ENCODE results near the gene TNFAIP3.
"Not testable (repeated sequence)": the region's sequence is repeated elsewhere in the genome, so short reads cannot be mapped to it uniquely, and the experiment has no call there.

TNFAIP3 gene

DNA sequence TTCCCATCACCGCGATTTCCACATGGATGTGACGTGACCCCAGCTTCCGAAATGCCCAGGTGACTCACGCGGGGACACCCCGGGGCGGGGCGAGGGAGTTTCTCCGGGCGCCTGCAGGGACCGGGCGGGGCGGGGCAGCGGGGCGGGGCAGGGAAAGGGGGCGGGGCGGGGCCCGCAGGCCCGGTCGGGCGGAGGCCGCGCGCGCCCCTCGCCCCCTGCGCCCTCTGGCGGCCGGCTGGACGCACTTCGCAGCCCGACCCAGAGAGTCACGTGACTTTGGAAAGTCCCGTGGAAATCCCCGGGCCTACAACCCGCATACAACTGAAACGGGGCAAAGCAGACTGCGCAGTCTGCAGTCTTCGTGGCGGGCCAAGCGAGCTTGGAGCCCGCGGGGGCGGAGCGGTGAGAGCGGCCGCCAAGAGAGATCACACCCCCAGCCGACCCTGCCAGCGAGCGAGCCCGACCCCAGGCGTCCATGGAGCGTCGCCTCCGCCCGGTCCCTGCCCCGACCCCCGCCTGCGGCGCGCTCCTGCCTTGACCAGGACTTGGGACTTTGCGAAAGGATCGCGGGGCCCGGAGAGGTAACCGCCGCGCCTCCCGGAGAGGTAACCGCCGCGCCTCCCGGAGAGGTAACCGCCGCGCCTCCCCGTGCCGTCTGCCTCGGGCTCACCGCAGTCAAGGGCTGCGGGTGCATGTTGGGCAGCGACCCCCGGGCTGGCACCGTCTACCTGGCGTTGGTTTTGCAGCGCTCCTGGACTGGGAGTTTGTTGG is at the start of gene TNFAIP3:
TNFAIP3 (plus strand) TSS at position 346 of the 771 bp plus-strand sequence. CDS start 3,969 bp downstream, outside the sequence.
- peak; percentile 87 to 94 (median 90) for DNase-seq

DNA sequence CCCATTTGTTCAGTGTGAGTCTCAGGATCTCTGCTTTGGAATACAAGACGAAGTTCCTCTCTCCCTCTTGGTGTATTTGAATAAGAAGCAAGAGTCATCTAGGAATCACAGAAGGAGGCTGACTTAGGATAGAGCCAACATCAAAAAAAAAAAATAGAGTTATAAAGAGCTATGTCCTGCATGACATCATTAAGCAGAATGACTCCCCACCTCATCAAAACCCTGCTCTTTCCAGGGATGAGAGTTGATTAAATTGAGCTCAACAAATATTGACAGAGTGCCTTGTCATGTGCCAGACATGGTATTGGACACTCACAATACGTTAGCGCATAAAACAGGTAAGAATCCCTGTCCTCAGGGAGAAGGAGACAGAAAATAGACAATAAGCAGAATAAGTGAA is 48.6 kb upstream of the TNFAIP3 start:
- DNase-seq = no peak

DNA sequence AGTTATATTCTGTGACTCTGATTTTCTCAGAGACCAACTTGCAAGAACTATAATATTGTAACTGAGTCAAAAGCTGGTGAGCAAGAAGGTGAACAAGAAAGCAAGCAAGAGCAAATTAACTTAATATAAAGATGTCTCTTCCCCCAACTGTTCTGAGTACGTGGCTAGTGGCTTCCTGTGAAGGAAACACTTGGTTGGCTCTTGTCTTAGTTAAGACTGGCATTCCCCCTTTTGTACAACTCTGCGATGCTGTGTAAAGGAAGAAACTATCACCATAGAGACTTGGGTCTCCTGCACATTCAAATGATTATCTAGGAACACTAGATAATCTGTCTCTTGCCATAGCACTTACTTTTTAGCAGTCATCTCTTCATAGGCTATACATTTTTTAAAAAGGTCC is 47.3 kb upstream of the TNFAIP3 start:
- no peak for DNase-seq

DNA sequence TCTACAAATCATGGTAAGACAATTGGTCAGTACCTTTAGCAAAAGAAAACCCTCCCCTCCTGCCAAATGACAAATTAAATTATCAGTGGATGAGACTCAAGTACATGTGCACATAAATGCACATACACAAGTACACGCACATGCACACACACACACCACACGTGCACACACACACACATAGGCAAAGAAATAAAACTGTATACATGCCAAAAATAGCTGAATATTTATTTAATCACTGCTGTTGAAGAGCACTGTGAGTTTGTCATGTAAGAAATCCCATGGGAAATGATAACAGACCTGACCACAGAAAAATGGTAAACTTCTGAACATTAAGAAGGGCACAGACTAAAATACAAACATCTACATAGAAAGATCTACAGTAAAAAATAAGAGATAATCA is 46.6 kb upstream of the TNFAIP3 start:
- DNase-seq = no peak

DNA sequence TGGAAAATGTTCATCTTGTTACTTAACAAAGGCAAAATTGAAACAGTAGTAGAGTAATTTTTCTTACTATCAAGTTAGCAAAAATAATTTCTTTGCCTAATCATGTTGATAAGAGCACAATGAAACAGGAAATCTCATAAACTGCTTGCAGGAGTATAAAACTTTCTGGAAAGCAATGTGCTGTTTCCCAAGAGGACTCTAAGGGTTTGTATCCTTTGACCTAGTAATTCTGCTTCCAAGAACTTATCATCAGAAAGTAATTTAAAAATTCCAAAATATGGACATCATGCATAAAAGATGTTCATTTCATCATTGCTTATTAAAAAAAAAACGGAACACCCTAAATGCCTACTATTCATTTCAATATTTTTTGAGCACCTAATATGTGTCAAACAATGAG is 46.1 kb upstream of the TNFAIP3 start:
- no peak for DNase-seq

DNA sequence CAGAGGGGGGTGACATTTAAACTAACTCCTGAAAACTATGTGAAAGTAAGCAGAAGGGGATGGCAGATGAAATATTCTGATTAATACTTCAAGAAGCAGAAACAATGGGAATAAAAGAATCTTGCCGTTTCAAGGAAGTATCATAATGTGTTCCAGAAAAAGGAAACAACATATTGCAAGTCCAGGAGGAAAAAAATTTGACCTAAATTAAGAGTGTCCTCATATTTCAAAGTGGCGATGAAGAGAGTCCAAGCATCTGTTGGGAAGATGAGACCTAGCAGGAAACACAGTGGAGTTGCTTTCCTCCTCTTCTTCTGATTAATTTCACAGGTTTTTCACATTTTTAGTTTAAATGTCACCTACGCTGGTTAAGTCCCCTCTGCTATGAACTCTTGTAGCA is 45.6 kb upstream of the TNFAIP3 start:
- no peak for DNase-seq

DNA sequence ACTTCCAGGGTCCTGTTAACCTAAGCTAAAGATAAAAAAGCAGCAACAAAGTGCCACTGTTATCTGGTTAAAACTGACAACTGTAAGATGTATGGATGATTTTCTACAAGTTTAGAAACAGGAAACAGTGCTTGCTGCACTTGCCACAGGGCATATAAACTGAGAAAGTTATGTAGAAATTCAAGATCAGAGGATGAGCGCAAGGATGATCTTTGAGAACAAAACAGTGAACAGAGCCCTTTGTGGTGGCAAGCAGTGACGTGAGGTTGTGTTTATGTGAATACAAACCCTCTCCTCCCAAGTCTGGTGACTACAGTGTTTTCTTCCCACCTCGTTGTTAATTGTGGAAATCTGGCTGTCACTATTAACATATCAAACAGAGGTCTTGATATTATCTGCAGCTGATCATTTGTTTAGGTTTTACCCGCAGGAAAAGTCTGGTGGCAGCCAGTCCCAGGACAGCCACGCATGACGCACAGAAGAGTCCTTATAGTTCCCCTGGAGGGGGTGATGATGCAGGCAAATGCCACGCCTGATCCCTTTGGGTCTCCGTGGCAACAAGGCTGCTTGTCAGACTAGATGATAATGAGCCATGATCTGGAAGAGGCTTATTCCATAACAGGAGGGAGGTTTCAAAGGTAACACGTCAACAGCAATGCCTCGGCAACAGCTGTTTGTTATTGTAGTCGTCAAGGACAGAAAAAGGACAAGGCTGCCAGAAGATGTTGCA is 43.1 kb upstream of the TNFAIP3 start:
- peak; percentile 13 to 56 (median 34) for DNase-seq

DNA sequence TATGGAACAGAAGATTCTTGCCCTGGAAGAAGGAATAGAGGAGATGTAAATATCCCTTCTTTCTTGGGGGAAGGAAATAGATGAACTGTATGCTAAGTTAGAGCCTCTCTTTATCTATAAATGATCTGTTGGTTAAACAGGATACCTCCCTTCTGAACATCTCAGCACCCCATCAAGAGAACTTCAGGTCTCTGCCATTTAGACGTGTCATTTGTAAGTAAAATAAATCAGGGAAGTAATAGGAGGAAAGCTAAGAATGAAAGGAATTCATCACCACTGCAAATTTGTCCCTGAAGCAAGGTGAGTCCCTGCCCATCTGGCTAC is 42.5 kb upstream of the TNFAIP3 start:
- no peak for DNase-seq

DNA sequence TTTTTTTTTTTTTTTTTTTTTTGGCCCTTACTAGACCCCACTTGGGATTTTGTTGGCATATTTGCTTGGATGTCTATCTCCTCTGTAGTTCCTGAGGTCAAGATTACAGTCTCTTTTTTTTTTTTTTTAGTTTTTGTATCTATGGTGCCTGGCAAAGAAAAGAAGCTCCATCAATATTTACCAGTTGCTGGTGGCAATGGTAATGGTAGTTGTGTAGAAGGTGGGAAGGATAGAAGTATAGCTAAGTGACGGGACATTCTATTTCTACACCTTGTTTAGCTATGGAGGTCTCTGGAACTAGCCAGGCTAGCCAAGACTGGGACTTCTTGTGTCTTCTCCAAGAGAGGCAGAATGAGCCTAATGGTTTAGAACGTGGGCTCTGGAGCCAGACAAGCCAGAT is 42.2 kb upstream of the TNFAIP3 start:
- DNase-seq = no peak

DNA sequence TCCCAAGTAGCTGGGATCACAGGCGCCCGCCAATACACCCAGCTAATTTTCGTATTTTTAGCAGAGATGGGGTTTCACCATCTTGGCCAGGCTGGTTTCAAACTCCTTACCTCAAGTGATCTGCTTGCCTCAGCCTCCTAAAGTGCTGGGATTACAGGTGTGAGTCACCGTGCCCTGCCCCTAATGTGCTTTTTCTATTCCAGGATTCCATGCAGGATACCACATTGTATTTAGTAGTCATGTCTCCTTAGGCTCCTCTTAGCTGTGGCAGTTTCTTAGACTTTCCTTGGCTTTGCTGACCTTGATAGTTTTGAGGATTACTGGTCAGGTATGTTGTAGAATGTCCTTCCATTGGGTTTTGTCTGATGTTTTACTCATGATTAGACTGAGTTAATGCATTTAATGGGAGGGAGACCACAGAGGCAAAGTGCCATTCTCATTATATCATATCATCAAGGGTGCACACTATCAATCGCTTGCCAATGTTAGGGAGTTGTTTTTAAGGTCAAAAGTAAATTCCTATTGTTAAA is 39.6 kb upstream of the TNFAIP3 start:
- DNase-seq = no peak

DNA sequence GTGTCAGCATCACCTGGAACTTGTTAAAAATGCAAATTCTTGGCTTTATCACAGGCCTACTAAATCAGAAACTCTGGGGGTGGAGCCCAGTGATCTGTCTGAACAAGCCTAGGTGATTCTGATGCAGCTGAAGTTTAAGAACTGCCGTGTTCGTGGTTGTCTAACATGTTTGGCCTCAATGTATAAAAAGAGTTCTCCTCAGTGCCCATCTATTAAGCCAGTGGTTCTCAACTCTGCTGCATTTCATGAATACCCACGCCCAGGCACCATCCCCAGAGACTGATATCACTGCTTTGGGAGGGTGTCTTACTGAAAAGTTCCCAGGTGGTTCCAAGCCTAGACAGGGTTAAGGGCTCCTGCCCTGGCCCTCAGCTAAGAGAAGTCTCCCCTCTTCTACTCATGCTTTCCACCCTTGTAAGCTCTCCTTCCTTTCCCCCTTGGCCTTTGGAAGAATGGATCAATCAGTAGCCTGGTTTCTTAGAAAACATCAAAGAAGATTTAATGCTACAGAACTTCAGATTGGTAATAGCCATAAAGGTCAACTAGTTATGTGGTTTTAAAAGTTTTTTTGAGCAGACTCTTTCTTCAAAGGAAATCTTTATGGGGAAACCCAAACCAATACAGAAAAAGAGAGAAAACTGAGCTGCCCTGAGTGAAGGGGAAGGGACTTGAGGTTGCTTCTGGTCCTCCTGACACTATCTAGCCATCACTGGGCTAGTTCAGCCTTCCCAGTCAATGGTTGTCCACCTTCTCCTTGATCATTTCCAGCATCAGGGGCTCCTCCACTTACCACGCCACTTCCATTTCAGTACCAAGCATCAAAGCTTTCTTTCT is 38.9 kb upstream of the TNFAIP3 start:
- no peak for DNase-seq

DNA sequence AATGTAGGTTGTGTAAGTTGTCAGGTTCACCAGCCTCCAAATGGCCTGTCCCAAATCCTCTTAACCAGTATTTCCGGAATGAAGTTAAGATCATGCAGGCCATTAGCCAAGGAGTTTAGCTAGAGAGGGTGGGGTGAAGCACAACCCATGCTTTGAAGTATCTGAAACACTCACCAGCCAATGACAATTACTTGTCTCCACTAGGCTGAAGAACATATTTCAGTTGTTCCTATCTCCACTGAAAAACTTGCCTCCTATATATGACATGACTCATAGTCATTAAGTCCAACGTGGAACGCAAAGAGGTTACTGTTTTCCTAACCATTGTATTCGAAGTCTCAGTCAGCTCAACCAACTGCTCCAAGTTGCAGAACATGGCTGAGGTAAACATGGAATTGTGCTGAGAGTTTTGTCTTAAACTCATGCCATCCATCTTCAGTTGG is 37.4 kb upstream of the TNFAIP3 start:
- no peak for DNase-seq

DNA sequence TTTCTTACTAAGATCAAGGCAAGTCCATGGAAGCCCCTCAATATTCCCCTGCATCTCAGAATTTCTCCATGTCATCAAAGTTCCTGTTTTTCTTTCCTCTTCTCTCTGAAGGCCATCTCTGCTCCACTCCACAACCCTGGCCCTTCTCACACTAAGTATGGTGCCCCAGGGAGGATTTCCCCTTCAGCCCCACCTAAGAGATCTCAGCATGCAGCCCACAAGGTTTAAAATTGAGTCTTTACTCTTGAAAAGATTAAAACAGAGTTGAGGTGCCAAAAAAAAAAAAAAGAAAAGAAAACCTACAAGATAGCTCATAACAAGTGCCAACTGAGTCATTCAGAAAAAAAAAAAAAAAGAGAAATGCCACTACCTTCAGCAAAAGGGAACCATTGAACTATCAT is 36.5 kb upstream of the TNFAIP3 start:
- no peak for DNase-seq

DNA sequence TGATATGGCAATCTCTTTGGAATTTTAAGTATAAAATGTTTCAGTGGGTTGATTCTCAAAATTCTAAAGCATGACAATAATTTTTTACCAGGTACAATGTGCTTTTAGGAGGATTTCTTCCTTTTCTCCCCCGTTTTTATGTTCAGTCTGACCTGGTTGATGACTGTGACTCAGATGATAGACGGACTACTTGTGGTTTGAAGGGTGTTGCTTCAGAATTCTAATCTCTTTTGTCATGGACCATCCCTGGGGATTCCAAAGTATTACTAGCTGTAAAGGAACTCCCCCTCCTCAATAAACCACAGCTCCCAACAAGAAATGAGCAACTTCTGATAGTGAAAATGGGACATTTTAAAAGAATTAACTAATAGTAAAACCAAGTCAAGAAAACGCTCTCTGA is 34.9 kb upstream of the TNFAIP3 start:
- no peak for DNase-seq

DNA sequence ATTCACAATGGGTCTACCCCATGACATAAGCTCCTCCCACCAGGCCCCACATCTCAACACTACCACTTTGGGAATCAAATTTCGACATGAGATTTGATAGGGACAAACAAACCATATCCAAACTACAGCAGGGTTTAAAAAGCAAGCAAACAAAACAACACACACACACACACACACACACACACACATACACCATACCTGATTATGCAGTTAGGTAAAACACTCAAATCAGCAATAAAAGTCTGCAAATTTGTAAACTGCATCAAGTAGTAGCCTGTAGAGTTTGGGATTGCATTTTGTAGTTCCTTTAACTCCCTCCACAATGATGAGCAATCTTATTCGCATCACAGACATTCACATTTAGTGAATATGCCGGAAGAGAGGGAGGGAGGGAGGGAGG is 32.6 kb upstream of the TNFAIP3 start:
- DNase-seq = no peak

DNA sequence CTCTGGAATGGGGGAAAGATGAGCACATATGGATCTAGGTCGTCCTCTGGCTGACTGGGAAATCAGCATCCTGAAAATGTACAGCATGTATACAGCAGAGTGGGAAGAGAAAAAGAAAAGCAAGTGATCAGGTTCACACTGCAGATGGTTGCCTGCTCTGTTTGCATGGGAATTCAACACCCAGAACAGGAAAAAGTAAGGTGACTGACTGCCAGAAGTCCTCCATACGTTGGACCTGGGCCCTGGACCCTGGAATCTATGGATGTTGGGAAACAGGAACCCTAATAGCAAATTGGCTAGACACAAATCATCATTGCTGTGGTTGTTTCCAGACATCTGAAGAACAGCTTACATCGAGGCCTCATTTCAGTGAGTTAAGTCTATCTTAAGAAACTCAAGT is 30.3 kb upstream of the TNFAIP3 start:
- no peak for DNase-seq

DNA sequence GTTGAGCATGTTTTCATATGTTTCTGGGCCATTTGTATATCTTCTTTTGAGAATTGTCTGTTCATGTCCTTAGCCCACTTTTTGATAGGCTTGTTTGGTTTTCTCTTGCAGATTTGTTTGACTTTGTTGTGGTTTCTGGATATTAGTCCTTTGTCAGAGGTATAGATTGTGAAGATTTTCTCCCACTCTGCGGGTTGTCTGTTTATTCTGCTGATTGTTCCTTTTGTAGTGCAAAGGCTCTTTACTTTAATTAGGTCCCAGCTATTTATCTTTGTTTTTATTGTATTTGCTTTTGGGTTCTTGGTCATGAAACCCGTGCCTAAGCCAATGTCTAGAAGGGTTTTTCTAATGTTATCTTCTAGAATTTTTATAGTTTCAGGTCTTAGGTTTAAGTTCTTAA is 29.0 kb upstream of the TNFAIP3 start:
- DNase-seq = not testable (repeated sequence)

DNA sequence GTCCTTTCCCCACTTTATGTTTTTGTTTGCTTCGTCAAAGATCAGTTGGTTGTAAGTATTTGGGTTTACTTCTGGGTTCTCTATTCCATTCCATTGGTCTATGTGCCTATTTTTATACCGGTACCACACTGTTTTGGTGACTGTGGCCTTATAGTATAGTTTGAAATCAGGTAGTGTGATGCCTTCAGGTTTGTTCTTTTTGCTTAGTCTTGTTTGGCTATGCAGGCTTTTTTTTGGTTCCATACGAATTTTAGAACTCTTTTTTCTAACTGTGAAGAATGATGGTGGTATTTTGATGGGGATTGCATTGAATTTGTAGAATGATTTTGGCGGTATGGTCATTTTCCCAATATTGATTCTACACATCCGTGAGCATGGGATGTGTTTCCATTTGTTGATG is 28.5 kb upstream of the TNFAIP3 start:
- DNase-seq = not testable (repeated sequence)

DNA sequence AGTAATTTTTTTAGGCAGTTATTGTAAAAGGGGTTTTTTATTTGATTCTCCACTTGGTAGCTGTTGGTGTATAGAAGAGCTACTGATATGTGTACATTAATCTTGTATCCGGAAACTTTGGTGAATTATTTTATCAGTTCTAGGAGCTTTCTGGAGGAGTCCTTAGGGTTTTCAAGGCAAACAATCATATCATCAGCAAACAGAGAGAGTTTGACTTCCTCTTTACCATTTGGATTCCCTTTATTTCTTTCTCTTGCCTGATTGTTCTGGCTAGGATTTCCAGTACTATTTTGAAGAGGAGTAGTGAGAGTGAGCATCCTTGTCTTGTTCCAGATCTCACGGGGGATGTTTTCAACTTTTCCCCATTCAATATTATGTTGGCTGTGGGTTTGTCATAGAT is 28.0 kb upstream of the TNFAIP3 start:
- DNase-seq = no peak

DNA sequence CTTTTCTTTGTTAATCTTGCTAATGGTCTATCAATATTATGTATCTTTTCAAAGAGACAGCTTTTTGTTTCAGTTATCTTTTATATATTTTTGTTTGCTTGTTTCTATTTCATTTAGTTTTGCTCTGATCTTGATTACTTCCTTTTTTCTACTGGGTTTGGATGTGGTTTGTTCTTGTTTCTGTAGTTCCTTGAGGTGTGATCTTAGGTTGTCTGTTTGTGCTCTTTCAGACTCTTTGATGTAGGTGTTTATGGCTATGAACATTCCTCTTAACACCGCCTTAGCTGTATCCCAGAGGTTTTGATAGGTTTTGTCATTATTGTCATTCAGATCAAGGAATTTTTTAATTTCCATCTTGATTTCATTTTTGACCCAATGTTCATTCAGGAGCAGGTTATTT is 26.8 kb upstream of the TNFAIP3 start:
- no peak for DNase-seq

DNA sequence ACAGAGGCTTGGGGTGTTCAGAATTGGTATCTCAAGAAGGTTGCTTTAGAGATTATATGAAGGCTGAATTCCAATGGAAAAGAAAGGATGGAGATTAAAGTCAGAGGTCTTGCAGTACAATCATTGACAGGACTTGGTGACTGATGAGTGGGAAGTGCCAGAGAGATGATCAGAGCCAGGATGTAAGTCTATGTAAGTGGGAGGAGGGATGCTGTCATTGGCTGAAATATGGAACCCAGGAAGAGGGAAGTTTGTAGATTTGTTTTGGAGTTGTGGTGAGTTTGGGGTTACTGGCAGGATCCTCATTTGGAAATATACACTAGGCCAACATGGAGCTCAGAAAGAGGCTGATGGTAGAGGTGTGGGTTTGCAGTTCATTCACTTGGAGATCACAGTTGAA is 23.8 kb upstream of the TNFAIP3 start:
- no peak for DNase-seq

DNA sequence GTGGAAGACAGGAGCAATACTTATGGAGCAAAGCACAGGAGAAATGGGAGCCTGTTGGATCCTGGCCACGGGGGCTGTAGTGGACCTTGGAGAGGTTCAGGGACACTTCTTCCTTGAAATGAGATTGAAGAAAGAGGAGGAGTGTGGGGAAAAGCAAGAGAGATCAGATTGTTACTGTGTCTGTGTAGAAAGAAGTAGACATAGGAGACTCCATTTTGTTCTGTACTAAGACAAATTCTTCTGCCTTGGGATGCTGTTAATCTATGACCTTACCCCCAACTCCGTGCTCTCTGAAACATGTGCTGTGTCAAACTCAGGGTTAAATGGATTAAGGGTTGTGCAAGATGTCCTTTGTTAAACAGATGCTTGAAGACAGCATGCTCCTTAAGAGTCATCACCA is 22.7 kb upstream of the TNFAIP3 start:
- DNase-seq = not testable (repeated sequence)

DNA sequence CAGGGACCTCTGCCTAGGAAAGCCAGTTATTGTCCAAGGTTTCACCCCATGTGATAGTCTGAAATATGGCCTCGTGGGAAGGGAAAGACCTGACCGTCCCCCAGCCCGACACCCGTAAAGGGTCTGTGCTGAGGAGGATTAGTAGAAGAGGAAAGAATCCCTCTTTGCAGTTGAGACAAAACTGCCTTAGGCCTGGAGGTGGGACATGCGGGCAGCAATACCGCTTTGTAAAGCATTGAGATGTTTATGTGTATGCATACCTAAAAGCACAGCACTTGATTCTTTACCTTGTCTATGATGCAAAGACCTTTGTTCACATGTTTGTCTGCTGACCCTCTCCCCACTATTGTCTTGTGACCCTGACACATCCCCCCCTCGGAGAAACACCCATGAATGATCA is 22.3 kb upstream of the TNFAIP3 start:
- DNase-seq = not testable (repeated sequence)

All from activated naive CD4-positive, alpha-beta T cell (primary cell).